WTC11 (cell line): ENCODE measurements around the gene ADK.

ENCODE experiments used
- CBFB ChIP-seq: sonication (generic); formaldehyde crosslinking; IDR thresholded peaks from 2 replicates; pipeline ENCODE4 v1.8.1; 2022; ENCODE audit warnings: mild to moderate bottlenecking, low read depth, missing genetic modification reagents
- GABPB1 ChIP-seq: sonication (generic); formaldehyde crosslinking; IDR thresholded peaks from 2 replicates; pipeline ENCODE4 v1.8.1; 2023; ENCODE audit warnings: mild to moderate bottlenecking, missing genetic modification reagents
- JUN ChIP-seq: sonication (generic); formaldehyde crosslinking; IDR thresholded peaks from 2 replicates; pipeline ENCODE4 v1.8.0; 2023; ENCODE audit warnings: mild to moderate bottlenecking, missing genetic modification reagents
- NR2C2 ChIP-seq: sonication (generic); formaldehyde crosslinking; IDR thresholded peaks from 2 replicates; pipeline ENCODE4 v1.8.0; 2022; ENCODE audit warnings: mild to moderate bottlenecking, missing genetic modification reagents
- ZNF121 ChIP-seq: sonication (generic); formaldehyde crosslinking; IDR thresholded peaks from 2 replicates; pipeline ENCODE4 v1.8.0; 2023; ENCODE audit warnings: missing genetic modification reagents
- TF ChIP-seq, protein P1 (sequence below): sonication (generic); formaldehyde crosslinking; IDR thresholded peaks from 2 replicates; pipeline ENCODE4 v1.8.1; 2023; ENCODE audit warnings: mild to moderate bottlenecking, missing genetic modification reagents, moderate library complexity
- TF ChIP-seq, protein P2 (sequence below): sonication (generic); formaldehyde crosslinking; IDR thresholded peaks from 2 replicates; pipeline ENCODE4 v1.8.0; 2022; ENCODE audit warnings: mild to moderate bottlenecking, missing genetic modification reagents
- TF ChIP-seq, protein P3 (sequence below): fragments of 200-600 bp; IDR thresholded peaks from 2 replicates; pipeline ENCODE4 v1.8.0; 2022; ENCODE audit warnings: antibody characterized with exemption
- TF ChIP-seq, protein P4 (sequence below): sonication (generic); formaldehyde crosslinking; IDR thresholded peaks from 2 replicates; pipeline ENCODE4 v1.8.0; 2022; ENCODE audit warnings: mild to moderate bottlenecking, missing genetic modification reagents
- TF ChIP-seq, protein P5 (sequence below): sonication (generic); formaldehyde crosslinking; IDR thresholded peaks from 2 replicates; pipeline ENCODE4 v1.8.1; 2022; ENCODE audit warnings: mild to moderate bottlenecking, moderate library complexity, missing genetic modification reagents

DNA sequence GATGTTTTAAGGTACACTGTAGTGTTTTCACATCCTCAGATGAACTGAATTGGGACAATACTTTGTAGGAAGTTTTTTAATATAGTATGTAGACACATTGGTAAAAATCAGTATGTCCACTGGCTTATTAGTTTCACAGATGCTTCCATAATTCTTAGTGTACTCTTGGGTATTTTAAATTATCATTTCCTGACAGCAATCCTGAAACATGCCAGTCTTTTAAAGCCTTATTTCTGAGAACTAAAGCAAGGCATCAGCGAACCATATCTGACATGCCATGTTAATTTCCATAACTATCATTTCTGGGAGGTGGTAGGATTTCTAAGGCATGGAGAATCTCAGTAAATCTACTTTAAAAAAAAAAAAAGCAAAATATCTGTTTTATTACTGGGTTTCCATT lies 266.4 kb downstream of the ADK start:
- TF ChIP-seq NR2C2 (CRISPR knock-in tag) (no peak), ZNF121 (CRISPR knock-in tag) (no peak), CBFB (no peak), JUN (no peak), GABPB1 (no peak)
- TF ChIP-seq, protein P1, sequence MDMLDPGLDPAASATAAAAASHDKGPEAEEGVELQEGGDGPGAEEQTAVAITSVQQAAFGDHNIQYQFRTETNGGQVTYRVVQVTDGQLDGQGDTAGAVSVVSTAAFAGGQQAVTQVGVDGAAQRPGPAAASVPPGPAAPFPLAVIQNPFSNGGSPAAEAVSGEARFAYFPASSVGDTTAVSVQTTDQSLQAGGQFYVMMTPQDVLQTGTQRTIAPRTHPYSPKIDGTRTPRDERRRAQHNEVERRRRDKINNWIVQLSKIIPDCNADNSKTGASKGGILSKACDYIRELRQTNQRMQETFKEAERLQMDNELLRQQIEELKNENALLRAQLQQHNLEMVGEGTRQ, result no peak
- TF ChIP-seq, protein P2, sequence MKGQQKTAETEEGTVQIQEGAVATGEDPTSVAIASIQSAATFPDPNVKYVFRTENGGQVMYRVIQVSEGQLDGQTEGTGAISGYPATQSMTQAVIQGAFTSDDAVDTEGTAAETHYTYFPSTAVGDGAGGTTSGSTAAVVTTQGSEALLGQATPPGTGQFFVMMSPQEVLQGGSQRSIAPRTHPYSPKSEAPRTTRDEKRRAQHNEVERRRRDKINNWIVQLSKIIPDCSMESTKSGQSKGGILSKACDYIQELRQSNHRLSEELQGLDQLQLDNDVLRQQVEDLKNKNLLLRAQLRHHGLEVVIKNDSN (CRISPR knock-in tag), result no peak
- TF ChIP-seq, protein P3, sequence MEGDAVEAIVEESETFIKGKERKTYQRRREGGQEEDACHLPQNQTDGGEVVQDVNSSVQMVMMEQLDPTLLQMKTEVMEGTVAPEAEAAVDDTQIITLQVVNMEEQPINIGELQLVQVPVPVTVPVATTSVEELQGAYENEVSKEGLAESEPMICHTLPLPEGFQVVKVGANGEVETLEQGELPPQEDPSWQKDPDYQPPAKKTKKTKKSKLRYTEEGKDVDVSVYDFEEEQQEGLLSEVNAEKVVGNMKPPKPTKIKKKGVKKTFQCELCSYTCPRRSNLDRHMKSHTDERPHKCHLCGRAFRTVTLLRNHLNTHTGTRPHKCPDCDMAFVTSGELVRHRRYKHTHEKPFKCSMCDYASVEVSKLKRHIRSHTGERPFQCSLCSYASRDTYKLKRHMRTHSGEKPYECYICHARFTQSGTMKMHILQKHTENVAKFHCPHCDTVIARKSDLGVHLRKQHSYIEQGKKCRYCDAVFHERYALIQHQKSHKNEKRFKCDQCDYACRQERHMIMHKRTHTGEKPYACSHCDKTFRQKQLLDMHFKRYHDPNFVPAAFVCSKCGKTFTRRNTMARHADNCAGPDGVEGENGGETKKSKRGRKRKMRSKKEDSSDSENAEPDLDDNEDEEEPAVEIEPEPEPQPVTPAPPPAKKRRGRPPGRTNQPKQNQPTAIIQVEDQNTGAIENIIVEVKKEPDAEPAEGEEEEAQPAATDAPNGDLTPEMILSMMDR, result no peak
- TF ChIP-seq, protein P4, sequence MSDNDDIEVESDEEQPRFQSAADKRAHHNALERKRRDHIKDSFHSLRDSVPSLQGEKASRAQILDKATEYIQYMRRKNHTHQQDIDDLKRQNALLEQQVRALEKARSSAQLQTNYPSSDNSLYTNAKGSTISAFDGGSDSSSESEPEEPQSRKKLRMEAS (CRISPR knock-in tag), result no peak
- TF ChIP-seq, protein P5, sequence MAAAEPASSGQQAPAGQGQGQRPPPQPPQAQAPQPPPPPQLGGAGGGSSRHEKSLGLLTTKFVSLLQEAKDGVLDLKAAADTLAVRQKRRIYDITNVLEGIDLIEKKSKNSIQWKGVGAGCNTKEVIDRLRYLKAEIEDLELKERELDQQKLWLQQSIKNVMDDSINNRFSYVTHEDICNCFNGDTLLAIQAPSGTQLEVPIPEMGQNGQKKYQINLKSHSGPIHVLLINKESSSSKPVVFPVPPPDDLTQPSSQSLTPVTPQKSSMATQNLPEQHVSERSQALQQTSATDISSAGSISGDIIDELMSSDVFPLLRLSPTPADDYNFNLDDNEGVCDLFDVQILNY (CRISPR knock-in tag), result no peak
